MM.1S (cell line): Measurements from ENCODE around the gene GPN3.

ENCODE experiments used
- EZH2 ChIP-seq: fragments of 300-600 bp; sonication (generic); optimal IDR thresholded peaks from 2 replicates; pipeline ENCODE3; 2017; ENCODE audit warnings: low read depth, mild to moderate bottlenecking, antibody characterized with exemption, low read length, mixed read lengths
- EZH2phosphoT487 ChIP-seq: fragments of 300-600 bp; sonication (generic); IDR thresholded peaks from 2 replicates; pipeline ENCODE4 v1.6.1; 2018; ENCODE audit warnings: antibody characterized with exemption, low read length
- TF ChIP-seq, protein P1 (sequence below): fragments of 300-600 bp; sonication (generic); IDR thresholded peaks from 2 replicates; pipeline ENCODE4 v1.5.1; 2016; ENCODE audit warnings: antibody characterized with exemption, low read length, mixed read lengths

DNA sequence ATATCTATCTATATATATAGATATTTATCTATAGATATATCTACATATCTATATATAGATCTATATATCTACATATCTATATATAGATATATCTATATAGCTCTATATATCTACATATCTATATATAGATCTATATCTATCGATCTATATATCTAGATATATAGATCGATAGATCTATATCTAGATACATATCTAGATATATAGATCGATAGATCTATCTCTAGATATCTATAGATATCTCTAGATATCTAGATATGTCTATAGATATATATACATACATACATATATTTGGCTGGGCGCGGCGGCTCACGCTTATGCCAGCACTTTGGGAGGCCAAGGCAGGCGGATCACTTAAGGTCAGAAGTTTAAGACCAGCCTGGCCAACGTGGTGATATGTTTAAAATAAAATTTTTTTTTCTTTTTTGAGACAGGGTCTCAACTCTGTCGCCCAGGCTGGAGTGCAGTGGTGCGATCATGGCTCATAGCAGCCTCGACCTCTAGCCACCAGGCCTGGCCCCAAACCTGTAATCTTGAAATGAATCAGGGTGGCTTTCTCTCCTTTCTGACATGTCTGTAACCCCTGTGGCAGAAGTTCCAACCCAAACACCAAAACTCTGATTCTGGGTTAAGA is 36.0 kb downstream of the GPN3 start:
- TF ChIP-seq, protein P1, sequence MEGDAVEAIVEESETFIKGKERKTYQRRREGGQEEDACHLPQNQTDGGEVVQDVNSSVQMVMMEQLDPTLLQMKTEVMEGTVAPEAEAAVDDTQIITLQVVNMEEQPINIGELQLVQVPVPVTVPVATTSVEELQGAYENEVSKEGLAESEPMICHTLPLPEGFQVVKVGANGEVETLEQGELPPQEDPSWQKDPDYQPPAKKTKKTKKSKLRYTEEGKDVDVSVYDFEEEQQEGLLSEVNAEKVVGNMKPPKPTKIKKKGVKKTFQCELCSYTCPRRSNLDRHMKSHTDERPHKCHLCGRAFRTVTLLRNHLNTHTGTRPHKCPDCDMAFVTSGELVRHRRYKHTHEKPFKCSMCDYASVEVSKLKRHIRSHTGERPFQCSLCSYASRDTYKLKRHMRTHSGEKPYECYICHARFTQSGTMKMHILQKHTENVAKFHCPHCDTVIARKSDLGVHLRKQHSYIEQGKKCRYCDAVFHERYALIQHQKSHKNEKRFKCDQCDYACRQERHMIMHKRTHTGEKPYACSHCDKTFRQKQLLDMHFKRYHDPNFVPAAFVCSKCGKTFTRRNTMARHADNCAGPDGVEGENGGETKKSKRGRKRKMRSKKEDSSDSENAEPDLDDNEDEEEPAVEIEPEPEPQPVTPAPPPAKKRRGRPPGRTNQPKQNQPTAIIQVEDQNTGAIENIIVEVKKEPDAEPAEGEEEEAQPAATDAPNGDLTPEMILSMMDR: no peak
- TF ChIP-seq EZH2 (no peak), EZH2phosphoT487 (no peak)
